A549 (cell line): Measurements from ENCODE around the gene PITX3. TPM values are rescaled to one million over a fixed set of nuclear protein-coding genes. Genes with fewer than 3 reads are reported as not detected.
"Not testable (repeated sequence)": the region's sequence is repeated elsewhere in the genome, so short reads cannot be mapped to it uniquely, and the experiment has no call there.

ENCODE experiments used
- ATAC-seq, 2 experiments: fragments of 200-7000 bp in 1 of 2; fragments of >200 bp in 1 of 2; cut with Nextera tagmentation in 1 of 2; cut with Tn5 transposase in 1 of 2; 3 replicates each; pipeline versions ENCODE4 v1.8.0 to v1.9.1; 2018 to 2020; ENCODE audit warnings: mild to moderate bottlenecking in 1 of 2, moderate library complexity in 1 of 2
- CTCF ChIA-PET: fragments of 300-600 bp; sonication (Branson Sonifier 250); formaldehyde crosslinking; extraction: SDS; loops from one replicate; lab custom pipeline; 2021; ENCODE audit warnings: antibody characterized with exemption, inconsistent platforms; lab: Yijun Ruan, JAX
- POLR2A ChIA-PET: fragments of 350-600 bp; formaldehyde crosslinking; extraction: SDS; loops from one replicate; lab custom pipeline; 2021; ENCODE audit warnings: antibody characterized with exemption, inconsistent platforms; lab: Yijun Ruan, JAX
- DNase-seq, 2 experiments: peaks; one replicate each; pipeline versions ENCODE4 v3.0.0 to v3.0.0-alpha.2; 2011 to 2016; ENCODE audit warnings: low read depth in 1 of 2, low spot score in 1 of 2
- FAIRE-seq: peaks from 2 replicates; lab custom pipeline; 2011; peaks lifted over from hg19 to GRCh38; lab: Jason Lieb, UNC
- H3K27ac ChIP-seq, 2 experiments: fragments of >200 bp; sonication (Bioruptor Twin); formaldehyde crosslinking; 3 replicates each; pipeline ENCODE4 v1.5.1; 2016 to 2017
- H3K4me1 ChIP-seq: fragments of >200 bp; sonication (Bioruptor Twin); formaldehyde crosslinking; 3 replicates; pipeline ENCODE4 v1.6.1; 2016
- H3K4me2 ChIP-seq: fragments of >200 bp; sonication (Bioruptor Twin); formaldehyde crosslinking; 3 replicates; pipeline ENCODE4 v1.6.1; 2016
- H3K4me3 ChIP-seq: fragments of >200 bp; sonication (Bioruptor Twin); formaldehyde crosslinking; 3 replicates; pipeline ENCODE4 v1.5.1; 2016
- H3K9me3 ChIP-seq: fragments of >200 bp; sonication (Bioruptor Twin); formaldehyde crosslinking; 3 replicates; pipeline ENCODE4 v1.6.1; 2016
- CEBPB ChIP-seq, 2 experiments: fragments of >200 bp in 1 of 2; sonication (Bioruptor Twin) in 1 of 2; formaldehyde crosslinking in 1 of 2; IDR thresholded peaks; 2 replicates each; pipeline ENCODE4 v1.6.1; 2012 to 2016
- CHD2 ChIP-seq: fragments of 150-350 bp; IDR thresholded peaks from 2 replicates; pipeline ENCODE4 v1.6.1; 2014; ENCODE audit warnings: low read length; ENCODE audit not compliant: partially characterized antibody
- EP300 ChIP-seq, 2 experiments: fragments of >200 bp; sonication (Bioruptor Twin); formaldehyde crosslinking; IDR thresholded peaks; 2 replicates in 1 of 2; 3 replicates in 1 of 2; pipeline ENCODE4 v1.6.1; 2016 to 2017
- FOSB ChIP-seq: fragments of 250-450 bp; sonication (Bioruptor Pico); IDR thresholded peaks from 2 replicates; pipeline ENCODE4 v1.5.0; 2020; ENCODE audit warnings: mild to moderate bottlenecking, moderate library complexity
- HOXA7 ChIP-seq: fragments of 250-450 bp; sonication (Bioruptor Pico); IDR thresholded peaks from 2 replicates; pipeline ENCODE4 v1.5.0; 2020; ENCODE audit warnings: mild to moderate bottlenecking, moderate library complexity
- KDM1A ChIP-seq: fragments of 200-600 bp; sonication (generic); IDR thresholded peaks from 2 replicates; pipeline ENCODE4 v1.6.1; 2016; ENCODE audit warnings: low read depth, mild to moderate bottlenecking
- MYC ChIP-seq: IDR thresholded peaks from 2 replicates; pipeline ENCODE4 v1.6.1; 2012; ENCODE audit warnings: mild to moderate bottlenecking, inconsistent platforms, low read length, improper control_type of control experiment, borderline replicate concordance
- POLR2AphosphoS2 ChIP-seq: conservative IDR thresholded peaks from 2 replicates; pipeline ENCODE4 v1.6.1; 2012; ENCODE audit warnings: low read length, improper control_type of control experiment, inconsistent platforms
- REST ChIP-seq: fragments of 200-600 bp; sonication (generic); IDR thresholded peaks from 2 replicates; pipeline ENCODE4 v1.6.1; 2016; ENCODE audit warnings: antibody characterized with exemption, mild to moderate bottlenecking, moderate library complexity
- RNF2 ChIP-seq: fragments of 200-600 bp; sonication (generic); IDR thresholded peaks from 2 replicates; pipeline ENCODE4 v1.6.1; 2016; ENCODE audit warnings: low read depth, mild to moderate bottlenecking, antibody characterized with exemption, moderate library complexity, borderline replicate concordance
- TP53 ChIP-seq: fragments of 250-450 bp; sonication (Bioruptor Pico); IDR thresholded peaks from 2 replicates; pipeline ENCODE4 v1.5.0; 2021; ENCODE audit warnings: mild to moderate bottlenecking, moderate library complexity
- USF2 ChIP-seq: fragments of 450-650 bp; IDR thresholded peaks from 2 replicates; pipeline ENCODE4 v1.6.1; 2014; ENCODE audit warnings: antibody characterized with exemption
- ZFP36 ChIP-seq: fragments of 450-650 bp; IDR thresholded peaks from 2 replicates; pipeline ENCODE4 v1.6.1; 2014; ENCODE audit warnings: borderline replicate concordance; ENCODE audit not compliant: partially characterized antibody
- WGBS: methylation state at CpG from one replicate; pipeline ENCODE4 v1.1.6; 2017; ENCODE audit errors: missing lambda C conversion rate; 5-methylcytosine and 5-hydroxymethylcytosine counted together
- polyA plus RNA-seq, 4 experiments: library from polyadenylated mRNA; depleted of rRNA in 3 of 4; stranded (reverse); fragments of >200 nt; fragmentation: RNase III in 1 of 4; extraction: RNeasy Plus Mini Kit Qiagen cat#74134 plus additional on column Dnase treatment in 1 of 4; gene quantifications; 2 replicates in 3 of 4; 3 replicates in 1 of 4; pipeline ENCODE4 v1.2.3, GENCODE V29; 2011 to 2017
- TF ChIP-seq, protein P1 (sequence below): fragments of 250-450 bp; sonication (Bioruptor Pico); IDR thresholded peaks from 2 replicates; pipeline ENCODE4 v1.5.0; 2020; ENCODE audit warnings: low read depth, mild to moderate bottlenecking, moderate library complexity
- TF ChIP-seq, protein P2 (sequence below): fragments of >200 bp; sonication (Bioruptor Twin); formaldehyde crosslinking; IDR thresholded peaks from 3 replicates; pipeline ENCODE4 v1.5.1; 2016

PITX3 gene
- polyA plus RNA-seq, 2 of the 4 experiments (the other 2 are of a cell fraction): 0.09 TPM; not detected in 1

DNA sequence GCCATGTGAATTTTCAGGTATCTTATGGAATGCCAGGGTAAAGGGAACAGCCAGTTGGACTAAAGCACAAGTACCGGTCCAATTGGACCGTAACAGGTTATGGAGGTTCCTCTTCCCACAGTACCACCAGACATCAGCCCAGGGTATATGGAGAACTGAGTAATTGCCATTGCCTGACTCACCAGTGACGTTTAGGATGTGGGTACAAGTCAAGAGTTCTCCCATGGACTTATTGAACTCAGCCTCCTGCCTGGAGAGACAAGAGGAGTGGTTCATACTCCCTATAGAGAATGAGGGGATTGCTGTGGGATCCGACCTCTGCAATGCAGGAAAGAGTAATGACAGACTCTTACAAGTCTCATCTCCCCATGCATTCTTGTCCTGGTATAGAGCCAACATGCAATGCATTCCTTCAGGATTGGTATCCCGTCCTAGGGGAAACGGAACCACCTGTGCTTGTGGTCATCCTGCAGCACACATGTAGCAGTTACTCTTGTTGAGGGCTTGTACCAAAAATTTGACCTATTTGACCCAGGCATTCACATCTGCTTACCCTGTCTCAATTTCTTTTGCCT, 45.9 kb downstream of the PITX3 start:
- DNase-seq (no peak), FAIRE-seq (no peak), ATAC-seq (no peak)
- no peak overlapping the region for H3K4me2 ChIP-seq
- ChIA-PET POLR2A (no interaction called here), CTCF (interaction anchor here (1.2 to 2.6 kb wide), 2 partner anchors 13 to 35 kb away, joined by 3 to 6 read pairs; no protein-coding TSS in a partner anchor)
- H3K4me1 ChIP-seq: peaks cover 6% of the 10 kb centered on the region; the same call in 1 of the 3 replicates
- H3K4me3 ChIP-seq: no peak overlapping the region
- 57% methylated on average over 6 of the region's 6 CpGs for WGBS
- no peak overlapping the region for H3K27ac ChIP-seq
- TF ChIP-seq POLR2AphosphoS2 (no peak), TP53 (no peak), REST (no peak), ZFP36 (no peak), HOXA7 (CRISPR knock-in tag) (no peak), CHD2 (no peak), FOSB (CRISPR knock-in tag) (no peak), CEBPB (IDR thresholded peaks at IDR 0.05) (no peak)
- TF ChIP-seq, protein P1, sequence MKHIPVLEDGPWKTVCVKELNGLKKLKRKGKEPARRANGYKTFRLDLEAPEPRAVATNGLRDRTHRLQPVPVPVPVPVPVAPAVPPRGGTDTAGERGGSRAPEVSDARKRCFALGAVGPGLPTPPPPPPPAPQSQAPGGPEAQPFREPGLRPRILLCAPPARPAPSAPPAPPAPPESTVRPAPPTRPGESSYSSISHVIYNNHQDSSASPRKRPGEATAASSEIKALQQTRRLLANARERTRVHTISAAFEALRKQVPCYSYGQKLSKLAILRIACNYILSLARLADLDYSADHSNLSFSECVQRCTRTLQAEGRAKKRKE: no peak
- TF ChIP-seq, protein P2, sequence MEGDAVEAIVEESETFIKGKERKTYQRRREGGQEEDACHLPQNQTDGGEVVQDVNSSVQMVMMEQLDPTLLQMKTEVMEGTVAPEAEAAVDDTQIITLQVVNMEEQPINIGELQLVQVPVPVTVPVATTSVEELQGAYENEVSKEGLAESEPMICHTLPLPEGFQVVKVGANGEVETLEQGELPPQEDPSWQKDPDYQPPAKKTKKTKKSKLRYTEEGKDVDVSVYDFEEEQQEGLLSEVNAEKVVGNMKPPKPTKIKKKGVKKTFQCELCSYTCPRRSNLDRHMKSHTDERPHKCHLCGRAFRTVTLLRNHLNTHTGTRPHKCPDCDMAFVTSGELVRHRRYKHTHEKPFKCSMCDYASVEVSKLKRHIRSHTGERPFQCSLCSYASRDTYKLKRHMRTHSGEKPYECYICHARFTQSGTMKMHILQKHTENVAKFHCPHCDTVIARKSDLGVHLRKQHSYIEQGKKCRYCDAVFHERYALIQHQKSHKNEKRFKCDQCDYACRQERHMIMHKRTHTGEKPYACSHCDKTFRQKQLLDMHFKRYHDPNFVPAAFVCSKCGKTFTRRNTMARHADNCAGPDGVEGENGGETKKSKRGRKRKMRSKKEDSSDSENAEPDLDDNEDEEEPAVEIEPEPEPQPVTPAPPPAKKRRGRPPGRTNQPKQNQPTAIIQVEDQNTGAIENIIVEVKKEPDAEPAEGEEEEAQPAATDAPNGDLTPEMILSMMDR: no peak
- H3K9me3 ChIP-seq: peaks cover 19% of the 10 kb centered on the region

DNA sequence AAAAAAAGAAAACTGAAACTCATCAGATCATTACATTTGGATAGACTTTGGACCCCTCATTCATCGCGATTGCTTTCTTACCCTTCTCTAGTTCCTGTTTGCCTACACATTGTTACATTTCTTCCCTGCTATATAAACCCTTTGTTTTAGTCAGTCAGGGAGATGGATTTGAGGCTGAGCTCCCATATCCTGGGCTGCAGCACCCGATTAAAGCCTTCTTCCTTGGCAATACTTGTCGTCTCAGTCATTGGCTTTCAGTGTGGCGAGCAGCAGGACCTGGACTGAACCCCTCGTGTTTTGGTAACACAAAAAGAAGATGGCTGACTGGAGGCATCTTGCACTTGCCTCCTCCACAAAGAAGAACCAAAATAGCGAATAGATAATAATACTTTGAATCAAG, 49.4 kb downstream of the PITX3 start:
- POLR2A ChIA-PET: no interaction called here
- 41% methylated on average over 7 of the region's 7 CpGs for WGBS
- FAIRE-seq: no peak

DNA sequence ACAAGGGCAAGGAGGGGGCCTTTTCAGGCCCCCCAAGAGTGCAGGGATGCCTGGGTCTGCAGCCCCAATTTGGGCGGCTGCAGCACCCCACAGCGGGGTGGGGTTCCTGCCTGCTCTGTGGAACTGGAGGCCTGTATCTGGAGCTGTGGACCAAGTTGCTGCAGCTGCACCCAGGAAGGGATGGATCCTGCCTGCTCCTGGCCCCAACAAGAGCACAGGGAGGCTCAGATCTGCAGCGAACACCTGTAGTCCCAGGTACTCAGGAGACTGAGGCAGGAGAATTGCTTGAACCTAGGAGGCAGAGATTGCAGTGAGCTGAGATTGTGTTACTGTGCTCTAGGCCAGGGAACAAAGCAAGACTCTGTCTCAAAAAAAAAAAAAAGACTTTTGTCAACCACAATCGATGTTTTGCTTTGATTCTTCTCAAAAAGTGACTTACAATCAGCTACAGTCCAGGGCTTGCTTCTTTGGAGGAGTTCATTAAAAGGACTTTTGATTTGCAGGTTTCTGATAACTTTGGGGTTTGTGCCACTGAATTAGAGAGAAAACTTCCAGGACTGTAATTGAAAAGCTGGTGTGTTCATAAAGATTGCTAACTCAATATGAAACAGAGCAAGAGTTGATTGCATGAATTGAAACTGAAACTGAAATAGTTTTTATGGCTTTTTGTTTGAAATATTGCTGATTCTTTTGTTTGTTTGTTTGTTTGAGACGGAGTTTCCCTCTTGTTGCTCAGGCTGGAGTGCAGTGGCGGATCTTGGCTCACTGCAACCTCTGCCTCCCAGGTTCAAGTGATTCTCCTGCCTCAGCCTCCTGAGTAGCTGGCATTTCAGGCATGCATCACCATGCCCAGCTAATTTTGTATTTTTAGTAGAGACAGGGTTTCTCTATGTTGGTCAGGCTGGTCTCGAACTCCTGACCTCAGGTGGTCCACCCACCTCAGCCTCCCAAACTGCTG, 52.1 kb downstream of the PITX3 start:
- H3K4me2 ChIP-seq, H3K4me3 ChIP-seq, FAIRE-seq, POLR2A ChIA-PET, H3K27ac ChIP-seq, H3K4me1 ChIP-seq, DNase-seq: not testable (repeated sequence)
- ATAC-seq: peak in 1 of 2 experiments; percentile 39; a peak in 3 of 6 replicates
- 62% methylated on average over 5 of the region's 7 CpGs for WGBS
- H3K9me3 ChIP-seq: peaks cover 35% of the 10 kb centered on the region
- CTCF ChIA-PET: interaction anchor here (0.6 to 1.9 kb wide), 5 partner anchors 10 to 1373 kb away, joined by 3 to 9 read pairs (median 4); no protein-coding TSS in a partner anchor

More for the DNA sequence above, 49.4 kb downstream of the PITX3 start:
- Histone ChIP-seq H3K4me1 (no peaks in the 10 kb centered on the region), H3K4me3 (no peak overlapping the region), H3K4me2 (no peak overlapping the region), H3K9me3 (peaks cover 19% of the 10 kb centered on the region), H3K27ac (no peak overlapping the region)
- DNase-seq (no peak), ATAC-seq (no peak)
- CTCF ChIA-PET: interaction anchor here (2.1 kb wide), 1 partner anchor 22 kb away, joined by 8 read pairs; no protein-coding TSS in a partner anchor
- TF ChIP-seq KDM1A (no peak), USF2 (no peak), EP300 (IDR thresholded peaks at IDR 0.05) (no peak), CEBPB (IDR thresholded peaks at IDR 0.05) (no peak), RNF2 (no peak), MYC (no peak)
